HepG2 (cell line): ENCODE measurements around the gene C2. TPM values are rescaled to one million over a fixed set of nuclear protein-coding genes. Genes with fewer than 3 reads are reported as not detected.

Source experiments
- BHLHE40 ChIP-seq: IDR thresholded peaks from 2 replicates; pipeline ENCODE4 v1.6.1; 2011; ENCODE audit warnings: low read length, improper control_type of control experiment
- CC2D1A ChIP-seq: sonication (generic); formaldehyde crosslinking; IDR thresholded peaks from 2 replicates; pipeline ENCODE4 v1.8.1; 2023; ENCODE audit warnings: mild to moderate bottlenecking, missing genetic modification reagents
- CENPT ChIP-seq: sonication (generic); formaldehyde crosslinking; IDR thresholded peaks from 2 replicates; pipeline ENCODE4 v1.8.0; 2022; ENCODE audit warnings: low read depth, mild to moderate bottlenecking, moderate library complexity, missing genetic modification reagents
- CREB1 ChIP-seq, 2 experiments: fragments of 450-650 bp in 1 of 2; IDR thresholded peaks; 2 replicates each; pipeline ENCODE4 v1.6.1; 2016 to 2017; ENCODE audit warnings: control low read depth in 1 of 2, mild to moderate bottlenecking in 1 of 2, missing compliant biosample characterization in 1 of 2, missing genetic modification characterization in 1 of 2
- GPN1 ChIP-seq: sonication (generic); formaldehyde crosslinking; IDR thresholded peaks from 2 replicates; pipeline ENCODE4 v1.5.1; 2020; ENCODE audit warnings: missing genetic modification reagents, borderline replicate concordance
- GTF3A ChIP-seq: sonication (generic); formaldehyde crosslinking; conservative IDR thresholded peaks from 2 replicates; pipeline ENCODE4 v1.4.0; 2020; ENCODE audit warnings: mild to moderate bottlenecking, missing genetic modification reagents
- JUN ChIP-seq: sonication (generic); formaldehyde crosslinking; IDR thresholded peaks from 2 replicates; pipeline ENCODE4 v1.4.0; 2020; ENCODE audit warnings: mild to moderate bottlenecking, missing genetic modification reagents
- JUNB ChIP-seq: sonication (generic); formaldehyde crosslinking; IDR thresholded peaks from 2 replicates; pipeline ENCODE4 v1.8.0; 2022; ENCODE audit warnings: missing genetic modification reagents, mild to moderate bottlenecking, borderline replicate concordance
- NFYB ChIP-seq: sonication (generic); formaldehyde crosslinking; IDR thresholded peaks from 2 replicates; pipeline ENCODE4 v1.4.0; 2020; ENCODE audit warnings: missing genetic modification reagents
- PHF20 ChIP-seq: sonication (generic); formaldehyde crosslinking; IDR thresholded peaks from 2 replicates; pipeline ENCODE4 v1.5.0; 2020; ENCODE audit warnings: mild to moderate bottlenecking, missing genetic modification reagents
- POLR2AphosphoS5 ChIP-seq: IDR thresholded peaks from 2 replicates; pipeline ENCODE4 v1.6.1; 2012; ENCODE audit warnings: low read depth, low read length
- RFX3 ChIP-seq: IDR thresholded peaks from 2 replicates; pipeline ENCODE4 v1.6.1; 2016; ENCODE audit warnings: missing biosample characterization, missing genetic modification reagents
- RFXANK ChIP-seq: IDR thresholded peaks from 2 replicates; pipeline ENCODE4 v1.6.1; 2016
- SCMH1 ChIP-seq: sonication (generic); formaldehyde crosslinking; IDR thresholded peaks from 2 replicates; pipeline ENCODE4 v1.9.0; 2021; ENCODE audit warnings: missing genetic modification reagents, mild to moderate bottlenecking, borderline replicate concordance
- SMYD3 ChIP-seq: sonication (generic); formaldehyde crosslinking; IDR thresholded peaks from 2 replicates; pipeline ENCODE4 v1.8.1; 2023; ENCODE audit warnings: mild to moderate bottlenecking, missing genetic modification reagents
- TSC22D2 ChIP-seq: sonication (generic); formaldehyde crosslinking; IDR thresholded peaks from 2 replicates; pipeline ENCODE4 v1.5.1; 2020; ENCODE audit warnings: missing genetic modification reagents, mild to moderate bottlenecking, borderline replicate concordance
- ZBTB39 ChIP-seq: sonication (generic); formaldehyde crosslinking; IDR thresholded peaks from 2 replicates; pipeline ENCODE4 v1.5.0; 2020; ENCODE audit warnings: missing genetic modification reagents
- ZBTB8A ChIP-seq: sonication (generic); formaldehyde crosslinking; IDR thresholded peaks from 2 replicates; pipeline ENCODE4 v1.4.0; 2020; ENCODE audit warnings: mild to moderate bottlenecking, low read depth, missing genetic modification reagents, borderline replicate concordance
- ZNF225 ChIP-seq: sonication (generic); formaldehyde crosslinking; IDR thresholded peaks from 2 replicates; pipeline ENCODE4 v1.4.0; 2020; ENCODE audit warnings: mild to moderate bottlenecking, missing genetic modification reagents
- ZNF230 ChIP-seq: sonication (generic); formaldehyde crosslinking; IDR thresholded peaks from 2 replicates; pipeline ENCODE4 v1.4.0; 2020; ENCODE audit warnings: mild to moderate bottlenecking, missing genetic modification reagents
- ZNF234 ChIP-seq: sonication (generic); formaldehyde crosslinking; conservative IDR thresholded peaks from 2 replicates; pipeline ENCODE4 v1.5.1; 2020; ENCODE audit warnings: mild to moderate bottlenecking, missing genetic modification reagents
- ZNF33A ChIP-seq: sonication (generic); formaldehyde crosslinking; IDR thresholded peaks from 2 replicates; pipeline ENCODE4 v1.5.1; 2020; ENCODE audit warnings: missing genetic modification reagents, mild to moderate bottlenecking, moderate library complexity, borderline replicate concordance
- ZNF451 ChIP-seq: sonication (generic); formaldehyde crosslinking; IDR thresholded peaks from 2 replicates; pipeline ENCODE4 v1.5.0; 2020; ENCODE audit warnings: mild to moderate bottlenecking, missing genetic modification reagents
- ZNF567 ChIP-seq: sonication (generic); formaldehyde crosslinking; IDR thresholded peaks from 2 replicates; pipeline ENCODE4 v1.8.1; 2023; ENCODE audit warnings: mild to moderate bottlenecking, missing genetic modification reagents, borderline replicate concordance
- ZNF597 ChIP-seq: sonication (generic); formaldehyde crosslinking; IDR thresholded peaks from 2 replicates; pipeline ENCODE4 v1.5.0; 2020; ENCODE audit warnings: missing genetic modification reagents
- ZNF598 ChIP-seq: sonication (generic); formaldehyde crosslinking; IDR thresholded peaks from 2 replicates; pipeline ENCODE4 v1.5.1; 2020; ENCODE audit warnings: mild to moderate bottlenecking, missing genetic modification reagents, borderline replicate concordance
- ZNF883 ChIP-seq: sonication (generic); formaldehyde crosslinking; IDR thresholded peaks from 2 replicates; pipeline ENCODE4 v1.5.1; 2020; ENCODE audit warnings: mild to moderate bottlenecking, missing genetic modification reagents; ENCODE audit errors: not compliant biosample characterization
- polyA plus RNA-seq, 8 experiments: library from polyadenylated mRNA; depleted of rRNA in 3 of 8; stranded (reverse) in 7 of 8; unstranded in 1 of 8; fragments of >200 nt; fragmentation: Illumina TruSeq in 4 of 8; extraction: Trizol in 4 of 8; gene quantifications; 2 replicates each; pipeline versions ENCODE4 v1.2.1 to v1.2.3, GENCODE V29; 2011 to 2016; ENCODE audit warnings: low read depth in 4 of 8, missing spikeins in 1 of 8, mixed read lengths in 1 of 8; ENCODE audit not compliant: insufficient read depth in 1 of 8
- total RNA-seq, 5 experiments: library from RNA; depleted of rRNA; stranded (reverse); fragments of >200 nt; fragmentation: Illumina TruSeq; extraction: Trizol; gene quantifications; 2 replicates each; pipeline ENCODE4 v1.2.3, GENCODE V29; 2016; ENCODE audit warnings: low read depth in 1 of 5
- TF ChIP-seq, protein P1 (sequence below): sonication (generic); formaldehyde crosslinking; IDR thresholded peaks from 2 replicates; pipeline ENCODE4 v1.8.1; 2023; ENCODE audit warnings: missing genetic modification reagents, mild to moderate bottlenecking, borderline replicate concordance

C2 gene
- total and polyA plus RNA-seq, 2 of the 13 experiments (the other 11 are each of a cell fraction or from before 2014, with no cell fraction given): 165 to 307 TPM

DNA sequence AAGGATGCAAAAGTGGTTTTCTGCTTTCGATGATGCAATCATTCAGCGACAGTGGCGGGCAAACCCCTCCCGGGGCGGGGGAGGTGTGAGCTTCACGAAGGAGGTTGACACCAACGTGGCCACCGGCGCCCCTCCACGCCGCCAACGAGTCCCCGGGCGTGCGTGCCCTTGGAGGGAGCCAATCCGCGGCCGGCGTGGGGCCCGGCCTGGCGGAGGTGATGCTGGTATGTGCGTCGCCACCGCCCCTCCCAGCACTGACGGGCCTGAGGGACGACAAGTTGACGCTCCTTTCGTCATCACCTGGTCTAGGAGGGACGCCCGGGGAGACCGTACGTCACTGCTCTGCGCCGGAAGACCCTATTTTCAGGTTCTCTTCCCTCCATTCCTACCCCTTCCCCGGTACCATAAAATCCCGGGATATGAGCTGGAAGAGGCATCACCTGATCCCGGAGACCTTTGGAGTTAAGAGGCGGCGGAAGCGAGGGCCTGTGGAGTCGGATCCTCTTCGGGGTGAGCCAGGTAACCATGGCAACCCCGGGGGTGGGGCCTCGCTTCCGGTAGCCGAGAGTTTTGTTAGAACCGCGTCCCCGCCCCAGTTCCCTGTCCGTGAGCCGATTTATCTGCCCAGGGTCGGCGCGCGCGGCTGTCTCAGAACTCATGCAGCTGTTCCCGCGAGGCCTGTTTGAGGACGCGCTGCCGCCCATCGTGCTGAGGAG, 44.6 kb downstream of the C2 start, which contains the start of gene DXO (continued):
- TF ChIP-seq CENPT (CRISPR knock-in tag) (peak; percentile 50; the same call in 1 of the 2 replicates), PHF20 (CRISPR knock-in tag) (peak; percentile 97), BHLHE40 (0 out of 2 replicates have a peak, but pooled peaks have one; percentile 24), CC2D1A (no peak), POLR2AphosphoS5 (peak; percentile 33; the same call in 1 of the 2 replicates), RFXANK (CRISPR knock-in tag) (peak; percentile 91; the same call in 1 of the 2 replicates), ZNF451 (CRISPR knock-in tag) (peak; percentile 83), ZNF597 (CRISPR knock-in tag) (0 out of 2 replicates have a peak, but pooled peaks have one; percentile 57), ZBTB39 (CRISPR knock-in tag) (no peak), ZNF230 (no peak), ZNF598 (CRISPR knock-in tag) (peak; percentile 91), ZNF225 (peak; percentile 74; the same call in 1 of the 2 replicates), ZNF234 (CRISPR knock-in tag) (peak; percentile 93), JUNB (CRISPR knock-in tag) (peak; percentile 28; the same call in 1 of the 2 replicates), ZBTB8A (CRISPR knock-in tag) (no peak; the same call in 1 of the 2 replicates), RFX3 (CRISPR knock-in tag) (peak; percentile 96), NFYB (CRISPR knock-in tag) (peak; percentile 81), JUN (CRISPR knock-in tag) (peak; percentile 84; the same call in 1 of the 2 replicates), SMYD3 (CRISPR knock-in tag) (peak; percentile 46; the same call in 1 of the 2 replicates), CREB1 (IDR thresholded peaks at IDR 0.05) (peak; percentile 99), CREB1 (CRISPR knock-in tag; IDR thresholded peaks at IDR 0.05) (peak; percentile 100), SCMH1 (CRISPR knock-in tag) (no peak), GTF3A (CRISPR knock-in tag) (no peak), ZNF33A (CRISPR knock-in tag) (no peak), GPN1 (CRISPR knock-in tag) (no peak), ZNF567 (CRISPR knock-in tag) (peak; percentile 83), TSC22D2 (CRISPR knock-in tag) (0 out of 2 replicates have a peak, but pooled peaks have one; percentile 4), ZNF883 (peak; percentile 70)
- TF ChIP-seq, protein P1, sequence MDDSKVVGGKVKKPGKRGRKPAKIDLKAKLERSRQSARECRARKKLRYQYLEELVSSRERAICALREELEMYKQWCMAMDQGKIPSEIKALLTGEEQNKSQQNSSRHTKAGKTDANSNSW: 0 out of 2 replicates have a peak, but pooled peaks have one; percentile 77
